GM12878 (cell line): ENCODE measurements around the gene S100A14. TPM values are rescaled to one million over a fixed set of nuclear protein-coding genes. Genes with fewer than 3 reads are reported as not detected.

Experiments
- ATAC-seq: fragments of 200-7000 bp; cut with Tn5 transposase; 3 replicates; pipeline ENCODE4 v1.9.1; 2020; ENCODE audit warnings: mild to moderate bottlenecking, moderate library complexity
- BruUV-seq: library from RNA; stranded (reverse); fragments of 400-500 nt; replicated peaks from 2 replicates; lab custom pipeline; 2021; lab: Mats Ljungman, UMichigan
- CTCF ChIA-PET: fragments of 300-600 bp; sonication (Branson Sonifier 250); formaldehyde crosslinking; extraction: SDS; loops from one replicate; lab custom pipeline; 2021; ENCODE audit warnings: inconsistent platforms; lab: Yijun Ruan, JAX
- POLR2A ChIA-PET: fragments of 350-600 bp; formaldehyde crosslinking; extraction: SDS; loops from one replicate; lab custom pipeline; 2021; ENCODE audit warnings: inconsistent platforms; lab: Charles Lee
- RAD21 ChIA-PET: fragments of 300-600 bp; sonication (Branson Sonifier 250); formaldehyde crosslinking; loops from one replicate; lab custom pipeline; 2023; ENCODE audit warnings: antibody characterized with exemption; ENCODE audit not compliant: unreplicated experiment; lab: Charles Lee
- SMC1A ChIA-PET: fragments of 300-600 bp; sonication (Branson Sonifier 250); formaldehyde crosslinking; loops from one replicate; lab custom pipeline; 2023; ENCODE audit not compliant: unreplicated experiment, uncharacterized antibody; lab: Charles Lee
- DNase-seq: peaks from one replicate; pipeline ENCODE4 v3.0.0-alpha.2; 2011; ENCODE audit warnings: low read depth, low spot score
- FAIRE-seq: peaks from 3 replicates; lab custom pipeline; 2011; peaks lifted over from hg19 to GRCh38; lab: Jason Lieb, UNC
- H2AFZ ChIP-seq: 2 replicates; pipeline ENCODE4 v1.6.0; 2011; ENCODE audit warnings: low read depth, low read length, control low read depth; ENCODE audit not compliant: control insufficient read depth
- H3K27ac ChIP-seq: 2 replicates; pipeline ENCODE4 v1.5.1; 2011; ENCODE audit warnings: control low read depth; ENCODE audit not compliant: control insufficient read depth, insufficient read depth
- H3K27me3 ChIP-seq, 2 experiments: replicated peaks in 1 of 2; 2 replicates each; pipeline versions ENCODE4 v1.6.0 to v1.6.1; 2011; ENCODE audit warnings: low read length in 1 of 2; ENCODE audit not compliant: control insufficient read depth in 2 of 2, insufficient read depth in 2 of 2
- H3K36me3 ChIP-seq, 2 experiments: 2 replicates each; pipeline ENCODE4 v1.5.1; 2011; ENCODE audit warnings: low read length in 1 of 2; ENCODE audit not compliant: control insufficient read depth in 2 of 2, insufficient read depth in 2 of 2
- H3K4me1 ChIP-seq: 2 replicates; pipeline ENCODE4 v1.6.1; 2011; ENCODE audit warnings: mild to moderate bottlenecking, low read length, moderate library complexity, mixed read lengths; ENCODE audit not compliant: control insufficient read depth, insufficient read depth
- H3K4me2 ChIP-seq: 2 replicates; pipeline ENCODE4 v1.6.0; 2011; ENCODE audit warnings: control low read depth; ENCODE audit not compliant: control insufficient read depth, insufficient read depth
- H3K4me3 ChIP-seq: fragments of 200-600 bp; sonication (generic); 2 replicates; pipeline ENCODE4 v1.5.1; 2016
- H3K79me2 ChIP-seq: 2 replicates; pipeline ENCODE4 v1.6.0; 2011; ENCODE audit warnings: low read length; ENCODE audit not compliant: control insufficient read depth, insufficient read depth
- H3K9ac ChIP-seq: 2 replicates; pipeline ENCODE4 v1.8.0; 2011; ENCODE audit warnings: low read length, control low read depth, mixed read lengths; ENCODE audit not compliant: control insufficient read depth, insufficient read depth
- H3K9me3 ChIP-seq: replicated peaks from 3 replicates; pipeline ENCODE4 v1.5.1; 2011; ENCODE audit warnings: mild to moderate bottlenecking, low read length; ENCODE audit not compliant: control insufficient read depth, insufficient read depth
- H4K20me1 ChIP-seq: 2 replicates; pipeline ENCODE4 v1.6.0; 2011; ENCODE audit not compliant: control insufficient read depth, insufficient read depth
- EED ChIP-seq: sonication (generic); IDR thresholded peaks from 2 replicates; pipeline ENCODE4 v1.6.1; 2016; ENCODE audit warnings: antibody characterized with exemption, low read depth
- GATAD2B ChIP-seq: fragments of 450-650 bp; conservative IDR thresholded peaks from 2 replicates; pipeline ENCODE4 v1.6.1; 2017; ENCODE audit warnings: low read depth, mild to moderate bottlenecking, moderate library complexity
- HDAC6 ChIP-seq: fragments of 200-600 bp; sonication (generic); IDR thresholded peaks from one replicate; pipeline ENCODE4 v1.8.0; 2017; ENCODE audit warnings: antibody characterized with exemption; ENCODE audit not compliant: unreplicated experiment
- JUNB ChIP-seq: IDR thresholded peaks from 2 replicates; pipeline ENCODE4 v1.6.1; 2016; ENCODE audit warnings: antibody characterized with exemption, mild to moderate bottlenecking
- NBN ChIP-seq: fragments of 450-650 bp; IDR thresholded peaks from 2 replicates; pipeline ENCODE4 v1.6.1; 2016
- RELA ChIP-seq: fragments of 450-650 bp; IDR thresholded peaks from 2 replicates; pipeline ENCODE4 v1.8.0; 2014; ENCODE audit warnings: borderline replicate concordance; ENCODE audit not compliant: partially characterized antibody
- RFX5 ChIP-seq: IDR thresholded peaks from 2 replicates; pipeline ENCODE4 v1.6.1; 2011; ENCODE audit warnings: low read depth, low read length, improper control_type of control experiment
- SMC3 ChIP-seq: IDR thresholded peaks from 2 replicates; pipeline ENCODE4 v1.6.1; 2011; ENCODE audit warnings: low read length, improper control_type of control experiment, borderline replicate concordance
- SUZ12 ChIP-seq: fragments of 200-600 bp; sonication (generic); IDR thresholded peaks from one replicate; pipeline ENCODE4 v1.6.1; 2018; ENCODE audit warnings: antibody characterized with exemption, mild to moderate bottlenecking; ENCODE audit not compliant: unreplicated experiment
- YBX1 ChIP-seq: fragments of 450-650 bp; IDR thresholded peaks from 2 replicates; pipeline ENCODE4 v1.6.1; 2016; ENCODE audit warnings: antibody characterized with exemption
- WGBS: methylation state at CpG from one replicate; pipeline ENCODE4 v1.1.6; 2016; ENCODE audit warnings: low lambda C conversion rate; ENCODE audit not compliant: insufficient replicate concordance, insufficient coverage; ENCODE audit errors: missing lambda C conversion rate; 5-methylcytosine and 5-hydroxymethylcytosine counted together
- in situ Hi-C: fragments of 300-500 bp; cut with MboI; formaldehyde crosslinking; loops from 9 replicates; pipeline ENCODE4 v1.14.3; 2018; ENCODE audit warnings: mixed read lengths
- intact Hi-C: fragments of 100-400 bp; cut with micrococcal nuclease; formaldehyde crosslinking; loops from one replicate; pipeline ENCODE4 v1.14.2; 2022; ENCODE audit not compliant: unreplicated experiment
- polyA plus RNA-seq, 11 experiments: library from polyadenylated mRNA; depleted of rRNA in 4 of 11; unstranded in 6 of 11; stranded (reverse) in 5 of 11; fragments of >200 nt; fragmentation: Nextera tagmentation in 4 of 11; fragmentation: Illumina TruSeq in 1 of 11; extraction: Ambion mirVana in 4 of 11; extraction: Trizol in 1 of 11; gene quantifications; 1 replicate in 1 of 11; 2 replicates in 10 of 11; pipeline versions ENCODE4 v1.2.1 to v1.2.3, GENCODE V29; 2011 to 2016; ENCODE audit warnings: inconsistent platforms in 2 of 11, missing spikeins in 2 of 11, low read depth in 1 of 11
- total RNA-seq, 4 experiments: library from RNA; depleted of rRNA in 3 of 4; stranded (reverse); fragments of >200 nt in 3 of 4; fragmentation: Illumina TruSeq in 1 of 4; extraction: Trizol in 1 of 4; gene quantifications; 2 replicates each; pipeline versions ENCODE4 v1.2.1 to v1.2.3, GENCODE V29; 2013 to 2021

S100A14 gene
- total and polyA plus RNA-seq, 10 of the 15 experiments (the other 5 are each of a cell fraction or from before 2014, with no cell fraction given) = 0.20 to 0.77 (median 0.45) TPM; not detected in 4

- TF ChIP-seq SUZ12 = no peak
- TF ChIP-seq RFX5 = no peak
- no peak for TF ChIP-seq NBN
- TF ChIP-seq EED = no peak
- no peak for TF ChIP-seq JUNB
- TF ChIP-seq GATAD2B = no peak
- no peak for TF ChIP-seq SMC3
- TF ChIP-seq RELA = no peak
- no peak for TF ChIP-seq HDAC6
- no peak for TF ChIP-seq YBX1
- TF ChIP-seq, all 136 proteins: peak for 0
- Histone ChIP-seq H3K27ac (no peak overlapping the region), H2AFZ (no peak overlapping the region), H3K4me3 (no peak overlapping the region), H3K27me3 (no peaks in the 10 kb centered on the region), H3K4me1 (no peaks in the 10 kb centered on the region), H3K79me2 (peaks cover 2% of the 10 kb centered on the region), H3K36me3 (peaks cover 16 to 55% of the 10 kb centered on the region in 2 experiments), H3K9me3 (no peaks in the 10 kb centered on the region), H4K20me1 (no peaks in the 10 kb centered on the region), H3K9ac (no peak overlapping the region), H3K4me2 (no peak overlapping the region)
- FAIRE-seq = no peak
- ChIA-PET SMC1A (interaction anchor here (0.7 to 2.1 kb wide), 6 partner anchors 9 to 70 kb away, joined by 3 to 13 read pairs (median 4); partner anchors contain the start of genes CHTOP and ILF2), POLR2A (interaction anchor here (0.7 to 6.7 kb wide), 4 partner anchors 9 to 320 kb away, joined by 3 to 35 read pairs (median 4); partner anchors contain the start of genes CHTOP and SLC39A1), CTCF (interaction anchor here (0.6 to 3.8 kb wide), 8 partner anchors 10 to 154 kb away, joined by 3 to 20 read pairs (median 6); partner anchors contain the start of gene S100A13), RAD21 (interaction anchor here (0.9 to 1.4 kb wide), 3 partner anchors 9 to 71 kb away, joined by 4 to 6 read pairs (median 4); partner anchors contain the start of gene CHTOP)
- no peak for DNase-seq
- WGBS = 93% methylated on average over 11 of the region's 11 CpGs
- intact Hi-C loops (no loop called here), in situ Hi-C loops (no loop called here)
- no peak for ATAC-seq
- no TSS peak for BruUV-seq
Measured at GRCh38 chr1:153643100-153643499, 27.0 kb upstream of the S100A14 start.
